ENCODE data around the gene DDX3X. TPM values are rescaled to one million over a fixed set of nuclear protein-coding genes. Genes with fewer than 3 reads are reported as not detected.

The DDX3X gene
- total RNA-seq, 4 donors from 2014 or later, result 208 to 295 (median 278) TPM

DNA sequence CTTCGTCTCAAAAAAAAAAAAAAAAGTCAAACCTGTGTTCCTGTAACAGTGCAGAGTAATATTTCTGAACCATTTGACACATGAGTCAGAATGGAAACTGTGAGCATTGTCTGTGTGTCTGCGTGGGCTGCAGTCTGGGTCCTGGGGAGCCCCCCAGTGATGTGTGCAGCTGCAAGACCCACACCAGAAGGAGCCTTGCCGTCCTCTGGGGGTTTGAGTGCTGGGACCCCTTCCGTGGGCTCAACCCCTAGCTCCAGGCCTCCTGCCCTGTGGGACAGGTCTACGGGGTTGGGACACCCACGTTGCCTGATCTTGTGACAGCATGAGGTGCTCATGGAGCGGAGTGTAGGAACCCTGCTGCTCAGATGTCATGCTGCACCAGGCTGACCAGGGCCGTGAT is 43.7 kb downstream of the DDX3X start:
- Histone ChIP-seq H3K4me3 (replicated peaks in 1 of 3) (no peak overlapping the region), H3K27ac (no peak overlapping the region), H3K9me3 (no peaks in the 10 kb centered on the region), H3K27me3 (no peaks in the 10 kb centered on the region), H3K36me3 (no peaks in the 10 kb centered on the region), H3K4me1 (no peaks in the 10 kb centered on the region)
- 83 to 89% methylated on average over 4 of the region's 8 CpGs for WGBS, 2 donors
- TF ChIP-seq, protein P1, sequence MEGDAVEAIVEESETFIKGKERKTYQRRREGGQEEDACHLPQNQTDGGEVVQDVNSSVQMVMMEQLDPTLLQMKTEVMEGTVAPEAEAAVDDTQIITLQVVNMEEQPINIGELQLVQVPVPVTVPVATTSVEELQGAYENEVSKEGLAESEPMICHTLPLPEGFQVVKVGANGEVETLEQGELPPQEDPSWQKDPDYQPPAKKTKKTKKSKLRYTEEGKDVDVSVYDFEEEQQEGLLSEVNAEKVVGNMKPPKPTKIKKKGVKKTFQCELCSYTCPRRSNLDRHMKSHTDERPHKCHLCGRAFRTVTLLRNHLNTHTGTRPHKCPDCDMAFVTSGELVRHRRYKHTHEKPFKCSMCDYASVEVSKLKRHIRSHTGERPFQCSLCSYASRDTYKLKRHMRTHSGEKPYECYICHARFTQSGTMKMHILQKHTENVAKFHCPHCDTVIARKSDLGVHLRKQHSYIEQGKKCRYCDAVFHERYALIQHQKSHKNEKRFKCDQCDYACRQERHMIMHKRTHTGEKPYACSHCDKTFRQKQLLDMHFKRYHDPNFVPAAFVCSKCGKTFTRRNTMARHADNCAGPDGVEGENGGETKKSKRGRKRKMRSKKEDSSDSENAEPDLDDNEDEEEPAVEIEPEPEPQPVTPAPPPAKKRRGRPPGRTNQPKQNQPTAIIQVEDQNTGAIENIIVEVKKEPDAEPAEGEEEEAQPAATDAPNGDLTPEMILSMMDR (IDR thresholded peaks at IDR 0.05), result no peak
- TF ChIP-seq POLR2A (IDR thresholded peaks at IDR 0.05), result no peak
- no peak for DNase-seq
- intact Hi-C loops (cut with DNase I), result no loop called here

DNA sequence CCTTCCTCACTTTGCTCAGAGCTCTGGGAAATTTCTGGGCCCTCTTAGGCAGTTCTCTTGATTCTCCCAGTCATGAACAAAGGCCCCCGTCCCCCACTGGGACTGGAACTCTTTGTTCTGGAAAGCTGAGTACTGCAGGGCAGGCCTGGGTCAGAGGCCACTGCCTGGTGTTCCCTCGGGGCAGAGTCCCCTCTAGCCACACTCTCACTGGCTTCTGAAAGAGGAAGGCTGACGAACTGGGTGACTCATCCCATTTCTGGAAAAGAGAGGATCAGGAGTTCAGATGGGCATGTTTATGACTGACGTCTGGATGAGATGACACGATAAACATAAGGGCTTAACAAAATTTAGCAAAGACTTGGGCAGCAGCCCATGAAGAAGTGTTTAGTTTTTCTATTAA is 47.7 kb downstream of the DDX3X start:
- peak in 1 of 2 donors; percentile 7 for DNase-seq
- H3K9me3 ChIP-seq, result no peaks in the 10 kb centered on the region
- H3K36me3 ChIP-seq, result no peaks in the 10 kb centered on the region
- H3K27ac ChIP-seq, result no peak overlapping the region
- H3K4me1 ChIP-seq, result no peaks in the 10 kb centered on the region
- intact Hi-C loops (cut with DNase I), result no loop called here
- no peaks in the 10 kb centered on the region for H3K27me3 ChIP-seq
- 77 to 83% methylated on average over 4 of the region's 5 CpGs for WGBS, 2 donors
- no peak overlapping the region for H3K4me3 ChIP-seq (replicated peaks in 1 of 3)
- TF ChIP-seq POLR2A (IDR thresholded peaks at IDR 0.05), result no peak
- TF ChIP-seq, protein P1 (IDR thresholded peaks at IDR 0.05), result no peak

DNA sequence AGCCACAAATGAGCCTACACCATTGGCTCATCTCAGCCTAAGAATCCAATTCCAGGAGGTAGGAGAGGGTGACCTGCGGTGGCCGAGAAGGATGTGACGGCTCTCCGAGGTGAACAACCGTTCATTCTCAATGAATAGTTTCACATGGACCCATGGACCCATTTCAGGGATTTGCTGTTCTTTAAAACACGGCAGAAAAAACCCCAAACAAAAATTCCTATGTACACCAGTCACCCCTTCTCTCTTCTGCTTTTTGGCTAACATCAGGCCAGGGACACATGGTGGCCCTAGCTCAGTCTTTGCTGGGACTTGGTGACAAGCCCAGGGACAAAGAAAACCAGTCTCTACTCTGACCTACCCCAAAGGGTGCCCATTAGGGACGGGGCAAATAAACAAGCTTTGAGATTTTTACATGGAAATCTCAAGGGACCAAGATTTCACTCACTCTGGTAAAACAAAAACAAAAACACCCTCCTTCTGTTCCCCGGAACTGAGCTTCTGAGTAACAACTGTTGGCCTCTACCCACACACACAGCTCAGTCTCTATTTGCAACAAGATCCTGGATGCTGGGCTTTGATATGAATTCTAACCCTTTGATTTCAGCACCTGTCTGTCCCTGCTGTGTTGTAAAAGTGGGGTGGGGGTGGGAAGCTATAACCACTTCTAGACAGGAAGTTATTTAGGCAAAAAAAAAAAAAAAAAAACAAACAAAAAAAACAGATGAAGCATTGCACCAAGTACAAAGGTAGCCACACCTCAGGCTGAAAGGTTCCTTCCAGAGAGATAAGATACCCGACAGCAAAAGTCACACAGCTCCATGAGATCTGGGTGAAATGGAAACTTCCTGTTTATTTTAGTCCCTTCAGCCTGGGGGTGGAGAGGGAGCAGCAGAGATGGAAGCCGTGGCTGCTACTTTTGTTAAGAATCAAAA is 49.0 kb downstream of the DDX3X start:
- intact Hi-C loops (cut with DNase I), result no loop called here
- no peaks in the 10 kb centered on the region for H3K4me1 ChIP-seq
- no peaks in the 10 kb centered on the region for H3K27me3 ChIP-seq
- no peak for DNase-seq
- 62 to 65% methylated on average over 9 to 10 of the region's 10 CpGs for WGBS, 2 donors
- H3K4me3 ChIP-seq (replicated peaks in 1 of 3), result no peak overlapping the region
- no peaks in the 10 kb centered on the region for H3K36me3 ChIP-seq
- peak overlapping the region in 1 of 3 donors; percentile 24 for H3K27ac ChIP-seq
- TF ChIP-seq POLR2A (IDR thresholded peaks at IDR 0.05), result no peak
- TF ChIP-seq, protein P1 (IDR thresholded peaks at IDR 0.05), result no peak
- H3K9me3 ChIP-seq, result no peaks in the 10 kb centered on the region

DNA sequence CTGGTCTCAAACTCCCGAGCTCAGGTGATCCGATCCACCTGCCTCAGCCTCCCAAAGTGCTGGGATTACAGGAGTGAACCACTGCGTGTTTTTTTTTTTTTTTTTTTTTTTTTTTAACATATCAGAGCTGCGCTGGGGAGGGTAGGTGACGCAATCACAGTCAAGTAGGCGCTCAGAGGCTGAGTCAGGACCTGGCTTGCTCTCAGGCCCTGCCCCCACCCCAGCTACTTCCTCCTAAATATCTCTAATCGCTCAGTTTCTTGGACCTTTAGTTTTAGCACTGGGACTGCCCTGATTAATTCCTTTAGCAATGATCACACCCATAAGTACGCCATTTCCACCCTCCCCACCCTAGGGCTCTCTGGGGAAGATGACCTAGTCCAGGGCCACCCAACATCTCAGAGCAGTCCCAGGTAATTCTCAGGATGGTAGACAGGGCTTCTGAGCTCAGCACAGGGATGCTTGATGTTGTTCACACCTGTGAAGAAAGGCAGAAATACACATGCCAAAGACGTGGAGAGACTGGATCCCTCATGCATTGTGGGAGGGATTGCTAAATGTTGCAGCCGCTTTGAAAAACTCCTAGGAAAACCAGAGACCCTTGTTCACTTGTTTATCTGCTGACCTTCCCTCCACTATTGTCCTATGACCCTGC is 50.2 kb downstream of the DDX3X start:
- Histone ChIP-seq H3K4me1 (no peaks in the 10 kb centered on the region), H3K27ac (no peak overlapping the region), H3K36me3 (no peaks in the 10 kb centered on the region), H3K27me3 (no peaks in the 10 kb centered on the region), H3K4me3 (replicated peaks in 1 of 3) (no peak overlapping the region), H3K9me3 (no peaks in the 10 kb centered on the region)
- intact Hi-C loops (cut with DNase I), result no loop called here
- DNase-seq, result peak; percentile 35 to 38
- TF ChIP-seq, protein P1 (IDR thresholded peaks at IDR 0.05), result no peak
- TF ChIP-seq POLR2A (IDR thresholded peaks at IDR 0.05), result no peak
- WGBS, 2 donors, result 77 to 79% methylated on average over 8 to 10 of the region's 10 CpGs
